ENCODE results near the gene LRP11. TPM values are rescaled to one million over a fixed set of nuclear protein-coding genes. Genes with fewer than 3 reads are reported as not detected.

LRP11 gene
- total RNA-seq, 1 donor from 2014 or later: 51.7 TPM

DNA sequence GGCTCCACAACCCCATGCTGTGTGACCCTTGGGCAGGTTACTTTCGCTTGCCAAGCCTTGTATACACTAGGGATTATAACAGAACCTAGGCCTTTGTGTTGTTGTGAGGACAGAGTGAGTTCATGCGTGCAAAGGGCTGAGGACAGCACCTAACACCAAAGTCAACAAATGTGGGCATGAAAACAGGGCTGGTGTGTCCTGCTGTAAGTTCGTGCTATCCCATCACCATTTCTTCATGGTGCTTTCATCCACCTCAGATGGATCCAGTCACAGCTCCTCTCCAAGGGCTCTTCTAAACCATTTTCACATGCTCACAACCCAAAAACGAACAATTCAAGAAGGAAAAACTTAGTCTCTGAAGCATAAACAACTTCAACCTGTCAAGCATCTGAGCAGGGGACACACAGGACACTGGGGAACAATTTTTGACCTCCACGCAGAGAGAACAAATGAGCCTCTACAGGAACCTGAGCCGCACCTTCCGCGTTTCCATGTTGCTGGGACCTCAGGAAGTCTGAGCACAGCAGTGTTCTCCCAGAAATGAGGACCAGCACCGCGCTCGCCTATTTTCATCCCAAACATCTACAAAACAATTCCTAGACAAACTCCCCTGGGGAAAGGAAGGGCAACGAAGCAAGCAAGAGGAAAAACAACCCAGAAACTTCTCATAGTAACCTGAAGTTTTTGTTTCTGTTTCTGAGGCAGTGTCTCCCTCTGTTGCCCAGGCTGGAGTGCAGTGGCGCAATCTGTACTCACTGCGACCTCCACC, 3.1 kb downstream of the LRP11 start:
- TF ChIP-seq, protein P1, sequence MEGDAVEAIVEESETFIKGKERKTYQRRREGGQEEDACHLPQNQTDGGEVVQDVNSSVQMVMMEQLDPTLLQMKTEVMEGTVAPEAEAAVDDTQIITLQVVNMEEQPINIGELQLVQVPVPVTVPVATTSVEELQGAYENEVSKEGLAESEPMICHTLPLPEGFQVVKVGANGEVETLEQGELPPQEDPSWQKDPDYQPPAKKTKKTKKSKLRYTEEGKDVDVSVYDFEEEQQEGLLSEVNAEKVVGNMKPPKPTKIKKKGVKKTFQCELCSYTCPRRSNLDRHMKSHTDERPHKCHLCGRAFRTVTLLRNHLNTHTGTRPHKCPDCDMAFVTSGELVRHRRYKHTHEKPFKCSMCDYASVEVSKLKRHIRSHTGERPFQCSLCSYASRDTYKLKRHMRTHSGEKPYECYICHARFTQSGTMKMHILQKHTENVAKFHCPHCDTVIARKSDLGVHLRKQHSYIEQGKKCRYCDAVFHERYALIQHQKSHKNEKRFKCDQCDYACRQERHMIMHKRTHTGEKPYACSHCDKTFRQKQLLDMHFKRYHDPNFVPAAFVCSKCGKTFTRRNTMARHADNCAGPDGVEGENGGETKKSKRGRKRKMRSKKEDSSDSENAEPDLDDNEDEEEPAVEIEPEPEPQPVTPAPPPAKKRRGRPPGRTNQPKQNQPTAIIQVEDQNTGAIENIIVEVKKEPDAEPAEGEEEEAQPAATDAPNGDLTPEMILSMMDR (IDR thresholded peaks at IDR 0.05; ENCODE audit: unreplicated experiment): no peak
- no peak for DNase-seq (ENCODE audit: low spot score)
- Mint-ChIP-seq H3K36me3 (ENCODE audit: low read depth, unreplicated experiment) (peaks cover 6% of the 10 kb centered on the region), H3K27ac (ENCODE audit: unreplicated experiment) (no peak overlapping the region), H3K27me3 (ENCODE audit: unreplicated experiment) (peaks cover 10% of the 10 kb centered on the region), H3K9me3 (ENCODE audit: unreplicated experiment) (no peaks in the 10 kb centered on the region), H3K4me1 (ENCODE audit: unreplicated experiment) (peaks cover 48% of the 10 kb centered on the region), H3K4me3 (ENCODE audit: unreplicated experiment) (peak overlapping the region; percentile 38)

GRCh38 chr6:149860513-149860833, 3.7 kb downstream of the LRP11 start:
- Mint-ChIP-seq H3K4me1 (ENCODE audit: unreplicated experiment) (peaks cover 51% of the 10 kb centered on the region), H3K9me3 (ENCODE audit: unreplicated experiment) (no peaks in the 10 kb centered on the region), H3K4me3 (ENCODE audit: unreplicated experiment) (peak overlapping the region; percentile 38), H3K36me3 (ENCODE audit: low read depth, unreplicated experiment) (peaks cover 6% of the 10 kb centered on the region), H3K27ac (ENCODE audit: unreplicated experiment) (no peak overlapping the region), H3K27me3 (ENCODE audit: unreplicated experiment) (peaks cover 10% of the 10 kb centered on the region)
- TF ChIP-seq, protein P1 (IDR thresholded peaks at IDR 0.05; ENCODE audit: unreplicated experiment): no peak
- no peak for DNase-seq (ENCODE audit: low spot score)

DNA sequence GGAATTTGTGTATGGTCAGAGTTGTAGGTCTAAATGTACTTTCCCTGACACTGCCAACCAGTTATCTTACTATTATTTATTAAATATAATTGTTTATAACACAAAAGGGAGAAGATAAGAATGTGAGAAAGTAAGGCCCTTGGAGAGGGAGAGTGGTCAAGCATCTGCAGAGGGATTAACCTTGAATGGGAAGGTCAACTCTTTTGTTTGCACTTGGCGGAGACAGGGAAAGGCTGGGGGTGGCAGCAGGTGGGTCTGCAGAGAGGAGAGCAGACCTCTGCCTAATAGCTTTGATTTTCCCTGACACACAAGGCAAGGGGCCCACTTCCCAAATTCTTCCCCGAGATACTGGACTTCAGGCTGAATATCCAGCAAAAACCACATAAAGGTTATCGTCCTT, 4.2 kb downstream of the LRP11 start:
- TF ChIP-seq, protein P1 (IDR thresholded peaks at IDR 0.05; ENCODE audit: unreplicated experiment): no peak
- peaks cover 51% of the 10 kb centered on the region for H3K4me1 Mint-ChIP-seq (ENCODE audit: unreplicated experiment)
- H3K36me3 Mint-ChIP-seq (ENCODE audit: low read depth, unreplicated experiment): peaks cover 6% of the 10 kb centered on the region
- no peak for DNase-seq (ENCODE audit: low spot score)
- no peaks in the 10 kb centered on the region for H3K9me3 Mint-ChIP-seq (ENCODE audit: unreplicated experiment)
- peaks cover 10% of the 10 kb centered on the region for H3K27me3 Mint-ChIP-seq (ENCODE audit: unreplicated experiment)
- no peak overlapping the region for H3K4me3 Mint-ChIP-seq (ENCODE audit: unreplicated experiment)
- H3K27ac Mint-ChIP-seq (ENCODE audit: unreplicated experiment): no peak overlapping the region

- Mint-ChIP-seq H3K4me1 (ENCODE audit: unreplicated experiment) (peaks cover 53% of the 10 kb centered on the region), H3K27ac (ENCODE audit: unreplicated experiment) (no peak overlapping the region), H3K36me3 (ENCODE audit: low read depth, unreplicated experiment) (peaks cover 6% of the 10 kb centered on the region), H3K27me3 (ENCODE audit: unreplicated experiment) (peaks cover 10% of the 10 kb centered on the region), H3K4me3 (ENCODE audit: unreplicated experiment) (no peak overlapping the region), H3K9me3 (ENCODE audit: unreplicated experiment) (no peaks in the 10 kb centered on the region)
- DNase-seq (ENCODE audit: low spot score): no peak
- TF ChIP-seq, protein P1 (IDR thresholded peaks at IDR 0.05; ENCODE audit: unreplicated experiment): no peak
Observed at GRCh38 chr6:149859368-149859767, 4.8 kb downstream of the LRP11 start.

DNA sequence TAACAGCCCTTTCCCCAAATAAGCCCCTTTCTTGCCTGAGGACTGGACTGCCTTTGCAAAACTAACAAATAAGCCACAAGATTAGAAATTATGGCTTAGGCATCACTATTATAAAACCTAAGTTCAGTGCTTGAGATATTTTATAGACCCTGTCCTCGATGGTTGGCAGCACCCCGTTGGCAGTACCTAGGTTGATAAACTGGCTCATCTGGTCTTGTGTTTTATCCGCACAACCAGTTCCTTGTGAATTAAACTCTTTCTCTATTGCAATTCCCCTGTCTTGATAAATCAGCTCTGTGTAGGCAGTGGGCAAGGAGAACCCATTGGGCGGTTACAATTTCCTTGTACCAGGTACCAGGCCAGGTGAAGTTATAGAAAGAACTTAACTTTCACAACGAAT, 6.6 kb downstream of the LRP11 start:
- Mint-ChIP-seq H3K27ac (ENCODE audit: unreplicated experiment) (no peak overlapping the region), H3K36me3 (ENCODE audit: low read depth, unreplicated experiment) (peaks cover 6% of the 10 kb centered on the region), H3K4me1 (ENCODE audit: unreplicated experiment) (peaks cover 50% of the 10 kb centered on the region), H3K27me3 (ENCODE audit: unreplicated experiment) (peaks cover 6% of the 10 kb centered on the region), H3K4me3 (ENCODE audit: unreplicated experiment) (no peak overlapping the region), H3K9me3 (ENCODE audit: unreplicated experiment) (no peaks in the 10 kb centered on the region)
- TF ChIP-seq, protein P1 (IDR thresholded peaks at IDR 0.05; ENCODE audit: unreplicated experiment): no peak
- no peak for DNase-seq (ENCODE audit: low spot score)

Measured in endothelial cell (in vitro differentiated cells).